SKM-1 (cell line): ENCODE measurements around the gene POLG2.
"Not testable (repeated sequence)": the region's sequence is repeated elsewhere in the genome, so short reads cannot be mapped to it uniquely, and the experiment has no call there.

ENCODE experiments used
- DNase-seq: peaks from one replicate; lab custom pipeline; 2025; ENCODE audit not compliant: unreplicated experiment; lab: John Stamatoyannopoulos, UW

Gene POLG2

DNA sequence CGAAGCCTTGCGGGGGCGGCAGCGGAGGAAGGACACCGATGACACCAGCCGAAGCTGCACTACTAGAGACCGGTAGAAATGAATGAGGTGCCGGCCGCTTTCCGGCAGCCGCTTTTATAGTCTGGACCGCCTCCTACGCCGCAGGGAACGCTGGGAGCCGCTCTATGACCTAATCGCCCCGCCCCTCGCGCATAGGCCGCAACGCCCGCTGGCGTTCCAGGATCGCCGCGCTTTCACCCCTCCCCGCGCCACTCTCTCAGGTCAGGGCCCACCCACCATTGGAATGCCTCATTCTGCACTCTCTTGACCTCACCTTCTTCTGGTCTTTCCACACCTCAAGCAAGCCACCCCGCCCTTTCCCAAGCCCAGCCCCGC, 9.3 kb upstream of the POLG2 start, which contains the start of gene DDX5:
TSS of gene DDX5 (minus strand) at position 89 of the 375 bp plus-strand sequence. CDS start 170 bp downstream, outside the sequence.
- DNase-seq: peak; percentile 97

- peak; percentile 43 for DNase-seq
Measured at GRCh38 chr17:64505340-64506200, 8.7 kb upstream of the POLG2 start.

- DNase-seq: no peak
Measured at GRCh38 chr17:64504769-64505339, 8.0 kb upstream of the POLG2 start.

DNA sequence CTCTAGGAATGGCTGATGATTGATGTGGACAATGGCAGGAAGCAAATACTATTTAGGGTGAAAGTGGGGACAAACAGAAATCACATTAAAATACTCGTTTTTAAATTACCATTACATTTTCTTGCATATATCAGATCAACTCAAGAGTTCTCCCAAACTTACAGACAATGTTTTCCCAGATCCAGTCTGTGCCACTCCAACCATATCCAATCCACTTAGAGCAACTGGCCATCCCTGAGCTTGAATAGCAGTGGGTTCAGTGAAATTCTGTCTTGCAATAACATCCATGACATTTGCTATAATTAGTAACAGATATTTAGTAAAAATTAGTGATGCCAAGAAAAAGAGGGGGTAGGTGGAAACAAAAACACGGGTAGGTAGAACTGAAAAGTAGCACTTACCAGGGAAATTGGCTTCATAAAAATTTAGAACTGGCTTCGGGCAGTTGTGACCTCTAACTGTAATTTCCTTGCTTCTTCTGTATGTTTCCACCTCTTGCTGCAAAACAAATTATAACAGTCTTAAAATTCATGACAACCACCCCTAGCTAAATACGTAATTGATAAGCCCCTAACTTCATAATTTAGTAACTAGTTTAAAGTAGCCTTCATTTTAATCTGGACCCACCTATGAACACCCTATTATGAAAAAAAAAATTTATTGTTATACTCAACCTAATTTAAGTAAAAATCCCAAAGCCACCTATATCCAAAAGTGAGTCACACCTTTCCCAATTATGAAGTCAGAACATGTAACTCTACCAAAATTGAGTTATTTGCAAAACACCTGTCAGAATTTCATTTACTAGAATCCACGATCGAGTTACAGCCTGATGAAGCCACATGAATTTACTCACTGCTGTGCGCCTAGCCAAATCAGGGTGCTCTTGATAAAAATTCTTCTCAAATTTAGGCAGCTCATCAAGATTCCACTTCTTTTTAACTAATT, 7.2 kb upstream of the POLG2 start:
- DNase-seq: no peak

GRCh38 chr17:64503341-64503740, 6.5 kb upstream of the POLG2 start:
- no peak for DNase-seq

GRCh38 chr17:64502809-64503208, 6.0 kb upstream of the POLG2 start:
- no peak for DNase-seq

DNA sequence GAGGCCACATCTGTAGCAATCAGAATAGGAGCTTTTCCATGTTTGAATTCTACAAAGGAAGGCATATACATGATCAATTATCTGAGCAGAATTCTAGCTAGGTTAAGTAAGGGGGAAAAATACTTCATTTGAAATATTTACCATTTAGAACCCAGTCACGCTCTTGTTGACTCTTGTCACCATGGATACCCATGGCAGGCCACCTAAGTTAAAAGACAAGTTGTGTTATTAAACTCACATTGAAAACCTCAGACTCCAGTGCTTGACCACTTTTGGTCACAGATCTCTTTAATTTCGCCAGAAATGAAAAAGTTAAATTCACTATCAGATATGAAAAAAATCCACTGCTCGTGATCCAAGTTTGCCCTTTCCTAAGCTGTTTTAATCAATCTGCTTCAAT, 5.2 kb upstream of the POLG2 start:
- DNase-seq: no peak

- DNase-seq: no peak
Measured at GRCh38 chr17:64500862-64501765, 4.3 kb upstream of the POLG2 start.

- DNase-seq: no peak
Measured at GRCh38 chr17:64500487-64500859, 3.6 kb upstream of the POLG2 start.

GRCh38 chr17:64499805-64500486, 3.1 kb upstream of the POLG2 start:
- DNase-seq: no peak

DNA sequence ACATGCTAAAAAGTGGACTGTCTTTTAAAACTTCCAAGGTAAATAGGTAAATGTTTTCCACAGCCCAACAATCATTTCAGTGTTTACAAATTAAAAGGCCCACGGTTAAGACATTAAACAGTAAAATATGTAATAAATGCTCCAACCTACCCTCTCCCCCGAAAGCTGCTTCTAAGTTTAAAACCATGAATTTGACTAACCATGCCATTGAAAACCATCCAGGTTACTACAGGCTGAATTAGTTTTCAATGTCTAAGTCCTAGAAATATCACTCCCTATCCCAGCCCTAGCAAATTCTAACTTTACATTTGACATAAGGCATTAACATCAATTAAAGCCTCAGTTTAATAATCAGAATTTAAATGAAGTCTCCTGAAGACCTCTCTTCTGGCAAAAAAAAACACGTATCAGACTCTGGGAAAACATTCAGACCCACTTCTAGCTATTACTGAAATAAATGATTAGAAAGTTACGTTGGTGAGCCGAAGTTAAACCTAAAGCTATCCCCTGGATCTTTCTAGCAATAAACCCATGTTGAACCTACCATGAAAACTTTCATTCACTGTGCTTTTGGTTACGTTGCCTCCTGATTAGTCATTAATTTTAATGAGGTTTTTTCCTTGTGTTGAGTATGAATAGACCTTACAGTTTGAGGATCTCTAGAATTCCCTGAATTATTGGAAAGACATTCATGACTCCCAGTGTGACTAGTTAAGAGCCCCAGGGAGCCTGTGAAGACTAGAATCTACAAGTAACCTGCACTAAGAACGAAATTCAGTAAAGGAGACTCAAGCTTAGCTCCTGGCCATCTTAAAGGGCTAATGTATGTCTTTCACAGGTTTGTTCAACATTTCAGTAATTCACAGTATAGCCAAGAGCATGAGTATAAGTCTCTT, 1.7 kb upstream of the POLG2 start:
- DNase-seq: no peak

GRCh38 chr17:64497565-64498035, 746 bp upstream of the POLG2 start:
- DNase-seq: no peak

GRCh38 chr17:64496348-64496785, 487 bp downstream of the POLG2 start:
- DNase-seq: no peak

DNA sequence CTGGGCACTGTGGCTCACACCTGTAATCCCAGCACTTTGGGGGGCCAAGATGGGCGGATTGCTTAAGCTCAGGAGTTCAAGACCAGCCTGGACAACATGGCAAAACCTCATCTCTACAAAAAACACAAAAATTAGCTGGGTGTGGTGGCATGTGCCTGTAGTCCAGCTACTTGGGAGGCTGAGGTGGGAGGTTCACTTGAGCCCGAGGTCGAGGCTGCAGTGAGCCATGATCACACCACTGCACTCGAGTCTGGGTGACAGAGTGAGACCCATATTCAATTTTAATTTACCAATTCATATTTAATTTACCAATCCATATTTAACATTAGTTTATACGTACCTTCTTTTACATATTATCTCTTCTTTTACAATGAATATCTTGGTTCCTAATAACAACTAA, 1.6 kb downstream of the POLG2 start:
- not testable (repeated sequence) for DNase-seq

DNA sequence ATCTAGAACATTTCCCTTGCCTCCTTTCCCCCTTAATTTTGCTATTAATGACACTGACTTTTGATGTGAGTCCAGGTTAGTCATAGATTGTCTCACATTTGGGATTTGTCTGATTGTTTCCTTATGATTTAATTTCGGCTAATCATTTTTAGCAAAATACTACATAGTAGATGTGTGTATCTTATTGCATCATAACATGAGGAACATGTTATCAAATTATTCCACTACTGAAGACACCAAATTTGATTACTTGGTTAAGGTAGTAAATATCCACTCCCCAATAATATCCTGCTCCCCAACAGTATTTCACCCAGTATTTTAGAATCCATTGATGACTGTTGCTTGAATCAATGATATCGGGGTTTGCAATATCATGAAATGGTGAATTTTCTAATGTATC, 2.7 kb downstream of the POLG2 start:
- DNase-seq: no peak

DNA sequence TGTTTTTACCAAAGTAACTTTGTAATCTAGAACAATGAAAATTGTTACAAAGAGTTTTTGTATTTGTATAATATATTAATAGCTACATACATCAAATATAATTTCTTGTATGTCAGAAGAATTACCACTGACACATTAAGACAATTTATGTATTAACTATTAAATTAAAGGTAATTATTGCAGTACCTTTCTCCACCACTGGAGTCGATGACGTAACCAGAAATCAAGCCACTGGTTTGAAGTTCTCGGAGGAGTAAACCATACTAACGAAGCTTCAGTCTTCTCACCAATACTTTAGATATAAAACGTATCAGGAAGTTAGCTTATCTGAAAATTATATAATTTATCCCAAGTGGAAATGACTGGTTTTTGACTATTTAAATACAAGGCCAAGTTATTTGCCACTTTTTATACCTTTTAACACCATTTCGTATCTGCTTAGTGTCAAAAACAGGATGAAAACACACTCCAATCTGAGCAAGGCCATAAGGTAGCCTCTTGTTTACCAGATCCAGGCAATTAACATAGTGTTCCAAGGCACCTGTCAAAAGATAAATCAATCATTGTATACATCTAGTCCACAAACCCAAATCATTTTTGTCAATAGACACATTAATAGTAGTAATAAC, 4.3 kb downstream of the POLG2 start:
- no peak for DNase-seq

GRCh38 chr17:64491994-64492393, 4.9 kb downstream of the POLG2 start:
- no peak for DNase-seq
